Stimulated activated CD8-positive, alpha-beta memory T cell treated with anti-CD3 and anti-CD28 coated beads, Interleukin-2, amount 100 ng/mL, for 1 hour (primary cell): ENCODE results near the gene GSTK1.

ENCODE experiments used
- DNase-seq, 2 donors: peaks; one replicate each; pipeline ENCODE4 v3.0.0-alpha.2; 2020; ENCODE audit warnings: low read depth in 2 of 2

Gene GSTK1

GRCh38 chr7:143295870-143296269 lies 32.6 kb downstream of the GSTK1 start:
- DNase-seq: no peak

GRCh38 chr7:143296686-143297085 lies 33.4 kb downstream of the GSTK1 start:
- no peak for DNase-seq

- no peak for DNase-seq
Observed at GRCh38 chr7:143299346-143299745, 36.1 kb downstream of the GSTK1 start.

GRCh38 chr7:143299840-143300239 lies 36.6 kb downstream of the GSTK1 start:
- DNase-seq: peak; percentile 9 to 32

- no peak for DNase-seq
Observed at GRCh38 chr7:143300959-143301935, 38.0 kb downstream of the GSTK1 start.

GRCh38 chr7:143303733-143304132 lies 40.5 kb downstream of the GSTK1 start:
- no peak for DNase-seq

GRCh38 chr7:143304938-143305337 lies 41.7 kb downstream of the GSTK1 start:
- DNase-seq: no peak

- peak; percentile 43 to 52 for DNase-seq
Observed at GRCh38 chr7:143305423-143306070, 42.3 kb downstream of the GSTK1 start.

- no peak for DNase-seq
Observed at GRCh38 chr7:143308632-143309031, 45.4 kb downstream of the GSTK1 start.

GRCh38 chr7:143314127-143314526 lies 50.9 kb downstream of the GSTK1 start:
- no peak for DNase-seq

GRCh38 chr7:143315776-143316175 lies 52.5 kb downstream of the GSTK1 start, which contains the start of gene CLCN1:
TSS of gene CLCN1 (plus strand) at chr7:143316111. CDS start at chr7:143316213, 102 bp downstream.
- DNase-seq: no peak

- no peak for DNase-seq
Observed at GRCh38 chr7:143316492-143316891, 53.3 kb downstream of the GSTK1 start.

- DNase-seq: no peak
Observed at GRCh38 chr7:143318661-143319060, 55.4 kb downstream of the GSTK1 start.
